NCI-H1105 (cell line): ENCODE data around the gene ZNF684.
A peak's percentile ranks its signal among the peaks of the same experiment; 100 is the strongest.
"Not testable (repeated sequence)": the region's sequence is repeated elsewhere in the genome, so short reads cannot be mapped to it uniquely, and the experiment has no call there.

Experiments
- DNase-seq: peaks from one replicate; lab custom pipeline; 2025; lab: John Stamatoyannopoulos, UW

The ZNF684 gene

DNA sequence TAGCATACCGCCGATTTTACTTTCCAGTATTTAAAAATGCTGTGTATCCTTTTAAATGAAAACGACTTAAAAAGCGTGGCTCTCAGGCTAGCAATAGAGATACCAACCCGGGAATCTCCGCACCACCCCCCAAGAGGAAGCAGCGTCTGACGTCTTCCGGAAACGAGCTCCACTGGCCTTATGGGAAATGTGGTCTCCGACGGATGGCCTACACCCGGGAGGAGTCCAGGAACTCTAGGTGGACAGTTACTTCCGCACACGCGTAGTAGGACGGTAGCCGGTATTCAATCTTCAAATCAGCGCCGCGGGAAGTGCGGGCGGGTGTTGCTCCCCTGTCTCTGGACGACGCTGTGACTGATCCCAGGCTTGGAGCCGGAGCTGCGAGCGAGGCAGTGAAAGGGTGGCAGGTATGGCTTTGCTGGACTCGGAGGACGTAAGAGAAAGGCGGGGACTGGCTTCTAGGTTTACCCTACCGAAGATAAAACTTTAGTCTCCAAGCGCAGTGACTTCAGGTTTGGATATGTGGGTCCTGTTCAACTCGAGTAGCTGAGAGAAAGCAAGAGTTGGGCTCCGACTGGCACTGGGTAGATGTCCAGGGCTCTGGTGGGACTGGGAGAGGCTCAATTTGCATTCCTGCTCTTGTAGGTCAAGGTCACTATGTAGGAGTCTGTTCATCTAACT lies at the start of gene ZNF684:
Gene ZNF684 (plus strand): TSS at position 257 of the 681 bp plus-strand sequence. CDS start 1,530 bp downstream, outside the sequence.
- DNase-seq = peak; percentile 87

GRCh38 chr1:40495315-40495903 lies 36.0 kb upstream of the ZNF684 start:
- no peak for DNase-seq

DNA sequence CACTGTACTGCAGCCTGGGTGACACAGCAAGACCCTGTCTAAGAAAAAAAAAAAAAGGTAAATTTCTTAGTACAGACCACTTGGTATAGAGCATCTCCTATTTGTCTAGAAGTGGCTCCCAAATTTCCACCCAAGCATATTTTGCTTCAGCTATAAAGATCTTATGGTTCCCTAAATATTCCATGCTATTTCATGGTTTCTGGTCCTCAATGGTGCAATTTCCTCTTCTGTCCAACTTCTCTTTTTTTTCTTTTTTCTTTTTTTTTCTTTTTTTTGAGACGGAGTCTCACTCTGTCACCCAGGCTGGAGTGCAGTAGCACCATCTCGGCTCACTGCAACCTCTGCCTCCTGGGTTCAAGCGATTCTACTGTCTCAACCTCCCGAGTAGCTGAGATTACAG lies 28.8 kb upstream of the ZNF684 start:
- DNase-seq = not testable (repeated sequence)

DNA sequence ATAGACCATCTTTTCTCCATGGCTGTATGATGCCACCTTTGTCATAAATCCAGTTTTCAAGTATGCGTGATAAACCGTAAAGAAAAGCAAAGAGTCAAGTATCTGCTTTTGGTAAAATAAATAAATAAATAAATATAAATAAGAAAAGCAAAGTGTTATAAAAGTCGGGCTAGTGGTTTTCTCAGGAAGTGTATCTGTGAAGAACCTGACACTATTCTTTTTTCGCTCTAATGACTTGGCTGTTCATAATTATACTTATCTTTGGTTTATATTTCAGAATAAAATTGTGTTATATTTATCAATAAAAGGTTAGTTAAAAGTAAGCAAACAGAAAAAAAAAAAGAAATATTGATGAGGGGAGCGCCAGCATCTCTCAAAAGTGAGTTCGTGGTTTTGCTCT lies 23.5 kb upstream of the ZNF684 start:
- DNase-seq = no peak

- peak; percentile 79 for DNase-seq
These were observed 22.8 kb upstream of the ZNF684 start, which contains the start of gene EXO5 for GRCh38 chr1:40508375-40509341. EXO5 (plus strand) TSS chr1:40508767; CDS start chr1:40514545, 5,778 bp downstream.

DNA sequence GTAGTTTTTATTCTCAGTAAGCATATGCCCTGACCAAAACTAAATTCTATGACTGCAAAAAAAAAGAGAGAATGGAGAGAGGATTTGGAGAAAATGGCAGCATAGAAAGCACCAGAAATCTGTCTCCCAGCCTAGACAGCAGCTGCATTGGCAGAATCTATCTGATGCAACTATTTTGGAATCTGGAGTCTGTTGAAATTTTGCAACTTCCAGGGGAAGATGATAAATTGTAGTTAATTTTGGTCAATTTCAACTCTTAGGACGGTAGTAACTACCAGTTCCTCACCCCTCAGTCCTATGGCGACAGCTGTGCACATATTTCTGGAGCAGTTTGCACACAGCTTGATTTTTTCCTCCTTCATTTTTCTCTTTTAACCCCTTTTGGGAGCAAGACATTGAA lies 11.9 kb upstream of the ZNF684 start:
- DNase-seq = no peak

- no peak for DNase-seq
These were observed 579 bp upstream of the ZNF684 start for GRCh38 chr1:40530735-40531380.

DNA sequence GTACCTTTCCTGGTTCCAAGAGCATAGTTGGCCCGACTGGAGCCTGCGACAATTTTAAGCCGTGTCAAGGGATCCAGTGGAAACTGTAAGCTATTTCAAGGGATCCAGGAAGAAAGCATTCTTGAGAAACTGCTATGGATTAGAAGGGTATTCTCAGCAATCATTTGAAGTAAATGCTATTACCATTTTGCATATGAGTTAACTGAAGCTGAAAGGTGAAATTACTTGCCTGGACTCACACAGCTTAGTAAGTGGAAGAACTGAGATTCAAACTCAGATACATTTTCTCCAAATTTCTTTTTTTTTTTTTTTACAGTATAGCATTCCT lies 589 bp downstream of the ZNF684 start:
- DNase-seq = no peak

DNA sequence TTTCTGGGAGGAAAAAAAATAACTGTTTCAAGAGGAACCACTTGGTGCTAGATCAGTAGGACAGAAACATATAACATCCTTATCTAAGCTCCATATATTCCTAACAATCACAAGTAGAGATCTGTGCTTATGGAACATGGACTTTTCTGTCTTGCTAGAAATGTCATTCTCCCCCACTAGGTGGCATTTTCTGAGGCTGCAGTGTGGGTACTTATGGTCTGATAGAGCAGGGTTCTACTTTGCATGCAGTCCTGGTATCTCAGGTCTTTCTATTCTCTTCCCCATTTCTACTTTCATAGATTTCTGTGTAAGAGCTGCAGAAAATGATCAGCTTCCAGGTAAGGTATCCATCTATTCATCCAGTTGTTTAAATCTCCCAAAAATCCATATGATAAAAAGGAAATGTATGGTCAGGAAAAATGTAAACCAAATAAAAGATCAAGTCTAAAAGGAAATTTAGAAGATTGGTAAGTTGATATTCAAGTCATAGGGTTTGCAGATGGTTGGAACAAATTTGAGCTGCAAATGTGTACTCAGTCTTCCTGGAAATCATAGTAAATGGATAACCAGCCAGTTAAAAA lies 1.5 kb downstream of the ZNF684 start:
- DNase-seq = peak; percentile 26

DNA sequence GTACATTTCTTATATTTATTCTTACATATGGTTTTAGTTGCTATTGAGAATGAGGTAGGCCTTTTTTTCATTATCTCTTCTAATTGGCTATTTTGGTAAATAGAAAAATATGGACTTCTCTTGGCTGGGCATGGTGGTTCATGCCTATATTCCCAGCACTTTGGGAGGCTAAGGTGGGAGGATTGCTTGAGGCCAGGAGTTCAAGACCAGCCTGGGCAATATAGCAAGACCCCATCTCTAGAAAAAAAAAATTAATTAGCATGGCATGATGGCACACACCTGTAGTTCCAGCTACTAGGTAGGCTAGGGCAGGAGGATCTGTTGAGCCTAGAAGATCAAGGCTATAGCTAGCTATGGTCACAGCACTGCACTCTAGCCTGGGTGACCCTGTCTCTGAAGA lies 3.2 kb downstream of the ZNF684 start:
- DNase-seq = no peak

GRCh38 chr1:40535732-40536131 lies 4.3 kb downstream of the ZNF684 start:
- DNase-seq = no peak

DNA sequence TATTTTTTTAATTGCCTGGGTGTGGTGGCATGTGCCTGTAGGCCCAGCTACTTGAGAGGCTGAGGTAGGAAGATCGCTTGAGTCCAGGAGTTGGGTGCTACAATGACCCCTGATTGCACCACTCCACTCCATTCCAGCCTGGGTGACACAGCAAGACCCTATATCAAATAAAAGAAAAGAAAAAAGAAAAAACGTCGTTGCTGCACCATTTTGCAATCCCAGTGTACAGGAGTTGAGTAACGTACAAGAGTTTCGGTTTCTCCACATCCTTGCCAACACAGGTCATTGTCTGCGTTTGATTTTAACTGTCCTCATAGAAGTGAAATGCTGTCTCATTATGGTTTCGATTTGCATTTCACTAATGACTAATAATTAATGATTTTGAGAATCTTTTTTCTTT lies 7.9 kb downstream of the ZNF684 start:
- DNase-seq = no peak

- no peak for DNase-seq
These were observed 15.5 kb downstream of the ZNF684 start for GRCh38 chr1:40546957-40547356.

DNA sequence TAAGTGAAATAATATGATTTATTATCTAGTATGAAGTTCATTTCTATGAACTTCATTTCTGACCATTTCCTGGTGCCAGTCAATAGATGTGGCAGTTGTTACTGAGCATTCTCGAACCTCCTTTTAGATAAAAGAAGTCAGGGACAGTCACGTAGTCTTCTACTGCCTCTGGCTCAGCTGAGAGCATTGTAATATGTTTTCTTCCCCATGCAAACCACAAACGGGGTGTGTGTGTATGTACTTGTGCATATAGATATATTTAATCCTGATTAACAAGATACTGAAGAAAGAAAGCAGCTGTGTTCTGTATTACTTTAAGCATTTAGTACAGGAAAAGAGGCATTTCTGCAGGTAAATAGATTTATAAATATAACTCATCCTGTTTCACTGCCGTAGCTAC lies 21.6 kb downstream of the ZNF684 start:
- no peak for DNase-seq

GRCh38 chr1:40554807-40555206 lies 23.4 kb downstream of the ZNF684 start:
- DNase-seq = not testable (repeated sequence)

DNA sequence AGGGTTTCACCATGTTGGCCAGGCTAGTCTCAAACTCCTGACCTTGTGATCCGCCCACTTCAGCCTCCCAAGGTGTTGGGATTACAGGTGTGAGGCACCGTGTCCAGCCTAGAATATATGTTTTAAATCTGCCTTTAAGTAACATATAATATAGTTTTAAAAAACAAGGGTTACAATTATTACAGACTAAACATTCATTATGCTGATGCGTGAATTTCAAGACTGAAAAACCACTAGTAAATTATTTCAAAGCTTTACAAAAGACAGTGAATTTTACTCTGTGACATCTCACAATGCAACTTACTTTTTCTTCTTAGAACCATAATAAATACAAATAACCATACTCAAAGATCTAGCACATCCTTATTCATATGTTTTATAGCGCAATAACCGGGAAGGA lies 24.7 kb downstream of the ZNF684 start:
- DNase-seq = no peak

- not testable (repeated sequence) for DNase-seq
These were observed 26.8 kb downstream of the ZNF684 start for GRCh38 chr1:40558241-40558640.

GRCh38 chr1:40562185-40562584 lies 30.7 kb downstream of the ZNF684 start:
- no peak for DNase-seq

DNA sequence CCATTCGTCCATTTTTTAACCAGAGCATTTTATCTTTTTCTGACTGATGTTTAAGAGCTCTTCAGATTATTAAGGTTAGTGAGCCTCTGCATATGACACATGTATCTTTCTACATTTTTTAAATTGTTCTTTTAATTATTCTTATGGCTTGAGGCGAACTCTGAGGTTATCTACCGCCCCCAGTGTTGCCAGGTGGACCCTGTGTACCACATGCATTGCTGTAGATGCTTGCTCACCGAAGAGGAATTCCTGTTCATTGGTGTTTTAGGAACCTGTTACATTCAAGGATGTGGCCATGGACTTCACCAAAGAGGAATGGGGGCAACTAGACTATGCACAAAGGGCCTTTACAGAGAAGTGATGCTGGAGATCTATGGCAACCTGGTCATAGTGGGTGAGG lies 31.8 kb downstream of the ZNF684 start:
- DNase-seq = no peak

DNA sequence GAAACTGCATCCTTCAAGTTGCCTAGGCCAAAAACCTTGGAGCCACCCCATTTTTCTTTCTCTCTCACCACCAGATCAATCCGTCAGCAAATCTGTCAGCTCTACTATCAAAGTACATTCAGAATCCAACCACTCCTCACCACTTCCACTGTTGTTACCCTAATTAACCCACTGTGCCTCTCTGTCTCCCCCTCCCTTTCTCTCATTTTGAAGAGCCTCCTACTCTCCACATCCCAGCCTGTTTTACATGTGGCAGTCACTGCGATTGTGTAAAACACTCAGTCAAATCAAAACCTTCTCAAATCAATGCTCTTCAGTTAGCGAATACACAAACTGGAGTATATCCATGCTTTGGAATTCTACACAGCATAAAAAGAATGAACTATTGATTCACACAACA lies 33.1 kb downstream of the ZNF684 start:
- no peak for DNase-seq

GRCh38 chr1:40564913-40565312 lies 33.5 kb downstream of the ZNF684 start:
- no peak for DNase-seq

DNA sequence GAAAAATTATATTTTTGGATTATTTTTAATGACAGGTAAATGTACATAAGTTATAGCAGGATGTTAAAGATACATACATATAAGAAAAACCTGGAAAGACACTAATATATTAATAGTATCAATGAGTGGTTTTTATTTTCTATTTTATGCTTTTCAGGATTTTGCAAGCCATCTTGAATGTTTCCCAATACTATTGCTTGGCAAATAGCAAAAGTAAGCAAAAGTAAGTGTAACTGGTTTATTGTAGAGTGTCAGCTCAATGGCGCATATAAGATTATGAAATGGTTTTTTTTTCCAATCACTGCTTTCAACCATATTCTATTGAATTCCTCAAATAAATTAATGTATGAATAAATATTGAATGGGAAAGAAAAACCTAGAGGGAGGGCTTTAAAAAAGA lies 36.4 kb downstream of the ZNF684 start:
- no peak for DNase-seq
